Left ventricle myocardium superior (tissue), 1 donor: ENCODE measurements around the gene FRAT2. TPM values are rescaled to one million over a fixed set of nuclear protein-coding genes. Genes with fewer than 3 reads are reported as not detected.
A peak's percentile ranks its signal among the peaks of the same experiment; 100 is the strongest.

Source experiments
- ATAC-seq: fragments of 200-7000 bp; cut with Tn5 transposase; one replicate; pipeline ENCODE4 v1.9.1; 2020; ENCODE audit warnings: mild to moderate bottlenecking, moderate library complexity
- DNase-seq: peaks from one replicate; pipeline ENCODE4 v3.0.0-alpha.2; 2020
- intact Hi-C: fragments of 100-400 bp; cut with micrococcal nuclease; formaldehyde crosslinking; loops from one replicate; pipeline ENCODE4 v1.11.0; 2022
- long read RNA-seq: library from polyadenylated mRNA; unstranded; transcript quantifications from one replicate; pipeline ENCODE4 v2.0.0, GENCODE V29; 2021
- total RNA-seq: library from RNA; stranded (reverse); fragmentation: NEBNext Ultra II Directional; extraction: Animal tissue kit (Norgen Biotek cat#: 25700); gene quantifications from one replicate; pipeline ENCODE4 v1.2.1, GENCODE V29; 2021
- donor health status: DM: no; HTN: yes; CAD: no; lungs with severe emphysema.

Gene FRAT2
- total RNA-seq, result 9.0 TPM
- long read RNA-seq, transcript FRAT2-201 (1 exons, 2,213 nt), result major isoform, 62 of 62 reads
- long read RNA-seq, partial matches to known transcripts, result 0 of 62 reads
- long read RNA-seq, other reads (novel, unspliced or antisense), result 0 of 62 reads

- DNase-seq (peak; percentile 96), ATAC-seq (peak; percentile 97)
- intact Hi-C loops, result no loop called here
Observed at GRCh38 chr10:97334370-97335175, at the start of gene FRAT2. Gene FRAT2 (minus strand): TSS chr10:97334729. CDS start chr10:97334572, 157 bp downstream.

GRCh38 chr10:97384156-97384555, 49.6 kb upstream of the FRAT2 start:
- ATAC-seq, result no peak
- intact Hi-C loops, result no loop called here
- DNase-seq, result no peak

GRCh38 chr10:97383159-97383558, 48.6 kb upstream of the FRAT2 start:
- ATAC-seq, result no peak
- intact Hi-C loops, result no loop called here

GRCh38 chr10:97381626-97382025, 47.1 kb upstream of the FRAT2 start:
- intact Hi-C loops, result no loop called here
- no peak for ATAC-seq
- no peak for DNase-seq

More at GRCh38 chr10:97383159-97383558, 48.6 kb upstream of the FRAT2 start:
- no peak for DNase-seq

GRCh38 chr10:97380516-97380915, 46.0 kb upstream of the FRAT2 start:
- intact Hi-C loops, result no loop called here
- ATAC-seq, result no peak
- no peak for DNase-seq

- DNase-seq, result no peak
- intact Hi-C loops, result no loop called here
- ATAC-seq, result no peak
Observed at GRCh38 chr10:97378933-97379921, 44.7 kb upstream of the FRAT2 start.

GRCh38 chr10:97376413-97376812, 41.9 kb upstream of the FRAT2 start:
- DNase-seq (no peak), ATAC-seq (no peak)
- intact Hi-C loops, result no loop called here

GRCh38 chr10:97373456-97373855, 38.9 kb upstream of the FRAT2 start:
- intact Hi-C loops, result no loop called here
- DNase-seq (no peak), ATAC-seq (no peak)

GRCh38 chr10:97372233-97372875, 37.8 kb upstream of the FRAT2 start:
- intact Hi-C loops, result no loop called here
- DNase-seq (no peak), ATAC-seq (peak; percentile 12)

GRCh38 chr10:97371696-97372095, 37.2 kb upstream of the FRAT2 start:
- intact Hi-C loops, result no loop called here
- DNase-seq, result no peak
- ATAC-seq, result no peak

- intact Hi-C loops, result no loop called here
- DNase-seq (no peak), ATAC-seq (peak; percentile 63)
Observed at GRCh38 chr10:97367126-97367649, 32.7 kb upstream of the FRAT2 start.

- no peak for ATAC-seq
- intact Hi-C loops, result no loop called here
Observed at GRCh38 chr10:97366572-97366971, 32.0 kb upstream of the FRAT2 start.

GRCh38 chr10:97365761-97366351, 31.3 kb upstream of the FRAT2 start:
- intact Hi-C loops, result no loop called here
- ATAC-seq (peak; percentile 52), DNase-seq (no peak)

More at GRCh38 chr10:97366572-97366971, 32.0 kb upstream of the FRAT2 start:
- DNase-seq, result no peak

GRCh38 chr10:97363071-97363470, 28.5 kb upstream of the FRAT2 start:
- intact Hi-C loops, result no loop called here
- ATAC-seq, result no peak
- DNase-seq, result no peak

GRCh38 chr10:97362310-97363033, 27.9 kb upstream of the FRAT2 start:
- DNase-seq, result no peak
- intact Hi-C loops, result no loop called here
- no peak for ATAC-seq

- intact Hi-C loops, result no loop called here
- DNase-seq (peak; percentile 47), ATAC-seq (peak; percentile 14)
Observed at GRCh38 chr10:97361537-97361901, 27.0 kb upstream of the FRAT2 start.

- ATAC-seq (no peak), DNase-seq (no peak)
- intact Hi-C loops, result no loop called here
Observed at GRCh38 chr10:97360705-97361536, 26.4 kb upstream of the FRAT2 start.
